Measurements from ENCODE around the gene CIZ1. TPM values are rescaled to one million over a fixed set of nuclear protein-coding genes. Genes with fewer than 3 reads are reported as not detected.

Gene CIZ1
- total and polyA plus RNA-seq, 9 of the 15 experiments (the other 6 are each of a cell fraction or from before 2014, with no cell fraction given): 6.6 to 329 (median 87.8) TPM

DNA sequence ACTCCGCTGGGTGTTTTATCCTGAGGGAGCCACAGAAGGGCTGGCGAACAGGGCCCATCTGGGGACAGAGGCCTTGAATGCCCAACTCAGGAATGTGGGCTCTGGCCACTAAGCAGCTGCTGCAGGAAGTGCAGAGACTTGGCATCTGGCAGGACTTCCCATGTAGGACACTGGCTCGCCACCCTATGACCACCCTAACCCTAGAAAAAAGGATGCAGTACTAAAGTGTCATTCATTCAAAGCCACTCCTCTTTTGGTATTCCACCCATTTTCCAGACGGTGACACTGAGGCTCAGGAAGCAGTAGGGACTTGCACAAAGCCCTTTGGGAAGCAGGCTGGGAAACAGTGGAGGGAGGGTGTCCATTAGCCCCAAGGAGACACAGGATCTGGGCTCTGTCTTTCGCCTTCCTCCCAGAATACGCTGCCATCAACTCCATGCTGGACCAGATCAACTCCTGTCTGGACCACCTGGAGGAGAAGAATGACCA lies 28.3 kb downstream of the CIZ1 start (continued):
- TF ChIP-seq, protein P1, sequence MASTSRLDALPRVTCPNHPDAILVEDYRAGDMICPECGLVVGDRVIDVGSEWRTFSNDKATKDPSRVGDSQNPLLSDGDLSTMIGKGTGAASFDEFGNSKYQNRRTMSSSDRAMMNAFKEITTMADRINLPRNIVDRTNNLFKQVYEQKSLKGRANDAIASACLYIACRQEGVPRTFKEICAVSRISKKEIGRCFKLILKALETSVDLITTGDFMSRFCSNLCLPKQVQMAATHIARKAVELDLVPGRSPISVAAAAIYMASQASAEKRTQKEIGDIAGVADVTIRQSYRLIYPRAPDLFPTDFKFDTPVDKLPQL (IDR thresholded peaks at IDR 0.05; ENCODE audit: extremely low read depth, insufficient read length): no peak
- TF ChIP-seq ESRRB (CRISPR knock-in tag; IDR thresholded peaks at IDR 0.05; ENCODE audit: borderline replicate concordance): no peak
- TF ChIP-seq PML (IDR thresholded peaks at IDR 0.05; ENCODE audit: low read length): no peak

DNA sequence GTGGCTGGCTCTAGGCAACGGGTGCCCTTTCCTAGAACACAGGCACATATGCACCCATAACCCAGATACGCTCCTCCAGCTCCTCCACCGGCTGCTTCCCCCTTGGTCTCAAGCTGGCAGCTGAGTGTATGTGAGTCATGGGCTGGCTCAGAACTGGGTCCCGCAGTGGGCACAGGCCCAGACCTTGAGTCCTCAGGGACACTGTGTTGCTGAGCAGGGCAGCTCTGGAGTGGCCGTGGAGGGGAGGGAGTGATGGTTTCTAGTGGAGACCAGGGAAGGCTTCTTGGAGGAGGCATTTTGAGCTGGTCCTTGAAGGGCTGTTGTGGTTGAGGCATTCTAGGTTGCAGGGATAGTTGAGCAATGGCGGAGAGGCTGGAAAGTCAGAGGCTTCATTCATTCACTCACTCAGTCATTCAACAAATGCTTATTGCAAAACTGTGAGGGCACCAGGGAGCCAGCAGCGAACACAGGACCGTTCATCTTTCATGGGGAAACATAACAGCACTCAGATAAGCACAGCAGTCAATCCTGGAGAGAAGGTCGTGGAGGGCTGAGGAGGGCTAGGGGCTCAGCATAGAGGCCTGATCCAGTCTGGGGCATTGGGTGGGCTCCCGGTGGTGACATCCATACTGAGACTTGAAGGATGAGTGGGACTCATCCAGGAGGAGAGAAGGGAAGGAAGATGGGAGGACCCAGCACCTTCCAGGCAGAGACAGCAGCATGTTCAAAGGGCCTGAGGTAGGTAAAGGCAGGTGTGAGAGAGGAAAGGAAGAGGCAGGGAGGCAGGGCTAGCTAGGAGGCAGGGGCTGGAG lies 29.0 kb downstream of the CIZ1 start:
- Histone ChIP-seq H3K79me2 (ENCODE audit: control insufficient read depth, insufficient read depth, low read length) (peaks cover 27% of the 10 kb centered on the region), H4K20me1 (replicated peaks; ENCODE audit: control insufficient read depth, insufficient read depth, low read length) (peaks cover 18% of the 10 kb centered on the region; the same call in 1 of the 2 replicates), H3K36me3 (ENCODE audit: control insufficient read depth, insufficient read depth, low read length) (peaks cover 51% of the 10 kb centered on the region), H3K4me3 (no peak overlapping the region), H3K9me3 (replicated peaks; ENCODE audit: control insufficient read depth, insufficient read depth, low read depth, low read length) (no peaks in the 10 kb centered on the region), H3K4me2 (ENCODE audit: insufficient read depth, low read length) (no peak overlapping the region), H3K9ac (ENCODE audit: insufficient read depth in 1 of 2, low read depth in 2 of 2, low read length in 2 of 2) (peak overlapping the region in 1 of 2 experiments; percentile 26; a peak in 2 of 4 replicates), H3K27ac (ENCODE audit: extremely low read depth, low read depth, low read length) (no peak overlapping the region), H3K9me1 (ENCODE audit: control insufficient read depth, insufficient read depth, low read length) (no peaks in the 10 kb centered on the region), H3K27me3 (ENCODE audit: control insufficient read depth in 2 of 2, insufficient read depth in 2 of 2, low read length in 2 of 2) (no peaks in the 10 kb centered on the region), H3K4me1 (replicated peaks in 1 of 2; ENCODE audit: control insufficient read depth in 2 of 2, insufficient read depth in 2 of 2, low read length in 2 of 2) (peaks cover 10 to 50% of the 10 kb centered on the region in 2 experiments), H2AFZ (ENCODE audit: low read depth, low read length) (no peak overlapping the region)
- 86% methylated on average over 10 of the region's 10 CpGs for WGBS (ENCODE audit: insufficient coverage, low coverage, missing lambda C conversion rate)
- ATAC-seq (no peak), DNase-seq (ENCODE audit: extremely low read depth in 1 of 4, low spot score in 3 of 4) (no peak), FAIRE-seq (no peak)
- ChIA-PET POLR2A (interaction anchor here (0.6 to 11.0 kb wide), 9 partner anchors 11 to 148 kb away, joined by 3 to 155 read pairs (median 5); no protein-coding TSS in a partner anchor), CTCF (ENCODE audit: low intra/inter-chr PET ratio) (no interaction called here)
- intact Hi-C loops (cut with micrococcal nuclease) (loop anchor here (5.0 kb wide), 1 partner anchor 45 kb away; no protein-coding TSS in a partner anchor), in situ Hi-C loops (cut with MboI) (no loop called here)
- BruUV-seq (replicated peaks): no TSS peak
- TF ChIP-seq SUPT5H (IDR thresholded peaks at IDR 0.05) (peak; percentile 49; the same call in 1 of the 2 replicates), LEF1 (IDR thresholded peaks at IDR 0.05) (no peak), SMARCE1 (IDR thresholded peaks at IDR 0.05) (no peak), RUNX1 (IDR thresholded peaks at IDR 0.05; ENCODE audit: low read depth) (no peak), ZNF436 (CRISPR knock-in tag; IDR thresholded peaks at IDR 0.05) (peak; percentile 66; the same call in 1 of the 2 replicates), CEBPB (tag; IDR thresholded peaks at IDR 0.05) (0 out of 2 replicates have a peak, but pooled peaks have one; percentile 7), YBX1 (IDR thresholded peaks at IDR 0.05) (no peak), POLR2B (IDR thresholded peaks at IDR 0.05; ENCODE audit: low read depth, partially characterized antibody) (peak; percentile 35), POLR2G (IDR thresholded peaks at IDR 0.05; ENCODE audit: low read depth, low read length) (peak; percentile 38; the same call in 1 of the 2 replicates), RBFOX2 (IDR thresholded peaks at IDR 0.05; ENCODE audit: low read depth, low read length) (peak; percentile 35; the same call in 1 of the 2 replicates), ZNF212 (CRISPR knock-in tag; IDR thresholded peaks at IDR 0.05) (no peak), MYBL2 (IDR thresholded peaks at IDR 0.05; ENCODE audit: low read depth) (no peak), MYBL2 (CRISPR knock-in tag; IDR thresholded peaks at IDR 0.05; ENCODE audit: borderline replicate concordance) (no peak), SMARCA4 (IDR thresholded peaks at IDR 0.05) (no peak), MAFK (IDR thresholded peaks at IDR 0.05; ENCODE audit: low read length) (0 out of 2 replicates have a peak, but pooled peaks have one; percentile 8)
- TF ChIP-seq, protein P2, sequence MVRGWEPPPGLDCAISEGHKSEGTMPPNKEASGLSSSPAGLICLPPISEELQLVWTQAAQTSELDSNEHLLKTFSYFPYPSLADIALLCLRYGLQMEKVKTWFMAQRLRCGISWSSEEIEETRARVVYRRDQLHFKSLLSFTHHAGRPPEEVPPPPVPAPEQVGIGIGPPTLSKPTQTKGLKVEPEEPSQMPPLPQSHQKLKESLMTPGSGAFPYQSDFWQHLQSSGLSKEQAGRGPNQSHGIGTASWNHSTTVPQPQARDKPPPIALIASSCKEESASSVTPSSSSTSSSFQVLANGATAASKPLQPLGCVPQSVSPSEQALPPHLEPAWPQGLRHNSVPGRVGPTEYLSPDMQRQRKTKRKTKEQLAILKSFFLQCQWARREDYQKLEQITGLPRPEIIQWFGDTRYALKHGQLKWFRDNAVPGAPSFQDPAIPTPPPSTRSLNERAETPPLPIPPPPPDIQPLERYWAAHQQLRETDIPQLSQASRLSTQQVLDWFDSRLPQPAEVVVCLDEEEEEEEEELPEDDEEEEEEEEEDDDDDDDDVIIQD (CRISPR knock-in tag; IDR thresholded peaks at IDR 0.05): no peak

Measured in K562 (cell line).